HG03095 (cell line): ENCODE data around the gene SPAG7.

Experiments
- ATAC-seq: cut with Tn5 transposase; IDR thresholded peaks from one replicate; pipeline ENCODE4 v1.9.1; 2021; ENCODE audit warnings: moderate library complexity; ENCODE audit not compliant: unreplicated experiment

The SPAG7 gene

DNA sequence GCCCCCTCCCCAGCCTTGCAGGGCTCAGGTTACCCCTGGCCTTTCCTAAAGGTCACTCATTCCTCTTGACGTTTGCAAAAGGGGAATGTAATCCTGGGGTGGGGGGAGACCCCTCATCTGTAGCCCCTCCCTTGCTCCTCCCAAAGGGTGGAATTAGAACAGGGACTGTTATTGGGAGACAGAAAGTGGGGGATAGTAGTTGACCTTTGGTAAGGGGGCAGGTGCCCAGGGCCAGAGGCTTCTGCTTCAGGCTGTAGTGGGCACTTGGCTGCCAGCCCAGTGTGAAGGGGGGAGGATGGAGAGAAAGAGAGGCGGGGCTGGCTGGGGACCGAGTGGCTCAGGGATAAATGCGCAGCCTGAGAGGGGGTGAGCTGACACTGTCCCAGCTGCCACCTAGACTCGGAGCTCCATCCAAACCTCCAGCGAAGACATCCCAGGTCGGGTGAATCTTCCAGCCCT, 16.8 kb downstream of the SPAG7 start, which contains the start of gene ENO3:
Gene ENO3, plus strand, starts transcription at position 374 of the 459 bp plus-strand sequence. CDS start 711 bp downstream, outside the sequence.
- no peak for ATAC-seq

DNA sequence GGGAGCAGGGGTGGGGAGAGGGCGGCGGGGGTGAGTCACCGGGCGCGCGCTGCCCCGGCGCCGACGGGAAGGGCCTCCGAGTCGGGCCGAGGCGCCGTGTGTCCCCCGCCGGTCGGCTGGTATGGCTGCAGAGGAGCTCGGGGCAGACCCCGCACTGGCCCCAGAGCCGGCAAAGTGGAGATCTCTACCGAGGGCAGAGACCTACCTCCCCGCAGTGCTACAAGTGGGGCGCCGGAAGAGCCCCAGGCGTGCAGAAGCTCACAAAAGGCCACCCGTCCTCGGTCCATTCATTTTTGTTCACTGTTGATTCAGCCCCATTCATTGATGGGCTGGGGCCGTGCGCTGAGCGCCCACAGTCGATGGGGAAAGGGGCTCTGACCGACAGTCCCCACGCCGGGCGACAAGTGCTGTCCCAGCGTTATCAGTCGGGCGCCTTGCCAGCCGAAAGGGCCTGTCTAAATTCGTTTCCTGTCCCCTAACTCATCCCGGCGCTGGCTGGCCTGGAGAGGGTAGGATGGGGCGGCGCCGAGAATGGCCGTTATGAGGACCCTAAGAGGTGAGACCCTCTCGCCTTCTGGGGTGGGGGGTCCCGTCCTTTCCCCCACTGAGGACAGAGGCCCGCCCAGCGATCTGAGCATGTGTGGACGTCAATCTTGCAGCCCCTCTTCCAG, 17.4 kb downstream of the SPAG7 start:
- no peak for ATAC-seq

- ATAC-seq, result no peak
Measured at GRCh38 chr17:4949321-4950074, 18.1 kb downstream of the SPAG7 start.

- ATAC-seq, result peak; percentile 32
Measured at GRCh38 chr17:4948931-4949320, 18.7 kb downstream of the SPAG7 start.

DNA sequence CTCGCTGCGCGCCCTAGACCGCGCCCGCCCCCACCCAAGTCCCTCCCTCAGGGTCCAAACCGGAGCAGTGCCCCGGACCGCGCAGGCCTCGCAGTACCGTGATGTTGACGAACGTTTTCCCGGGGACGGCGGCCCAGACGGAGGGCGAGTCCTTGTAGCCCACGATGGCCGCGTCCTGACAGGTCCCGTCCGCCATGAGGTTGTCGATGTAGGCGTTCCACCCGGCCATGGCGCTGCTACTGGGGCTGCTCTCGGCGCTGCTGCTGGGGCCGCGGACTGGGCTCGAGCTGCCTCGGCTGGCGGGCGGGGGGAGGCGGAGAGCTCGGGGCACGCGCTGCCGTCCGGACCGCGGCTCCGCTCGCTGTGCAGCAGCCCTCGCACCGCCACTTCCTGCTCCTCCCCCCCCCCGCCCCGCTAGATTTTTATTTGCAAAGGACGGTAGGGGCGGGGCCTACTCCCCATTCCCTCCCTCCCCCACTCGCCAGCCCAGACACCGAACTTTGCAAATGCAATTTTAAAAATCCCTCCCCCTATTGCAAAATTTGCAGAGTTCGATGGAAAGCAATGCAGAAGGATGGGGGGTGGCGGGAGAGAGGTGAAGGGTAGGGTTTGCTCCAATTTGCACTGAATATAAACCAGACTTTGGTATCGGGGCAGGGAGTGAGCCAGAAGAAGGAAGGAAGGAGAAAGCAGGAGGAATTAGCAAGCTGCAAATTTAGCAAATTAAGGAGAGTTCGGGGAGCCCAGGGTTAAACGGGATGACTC, 19.3 kb downstream of the SPAG7 start, which contains the start of gene PFN1:
Gene PFN1, minus strand, starts transcription at position 365 of the 765 bp plus-strand sequence. Its CDS starts 136 bp downstream, at position 229.
- ATAC-seq, result peak; percentile 14

DNA sequence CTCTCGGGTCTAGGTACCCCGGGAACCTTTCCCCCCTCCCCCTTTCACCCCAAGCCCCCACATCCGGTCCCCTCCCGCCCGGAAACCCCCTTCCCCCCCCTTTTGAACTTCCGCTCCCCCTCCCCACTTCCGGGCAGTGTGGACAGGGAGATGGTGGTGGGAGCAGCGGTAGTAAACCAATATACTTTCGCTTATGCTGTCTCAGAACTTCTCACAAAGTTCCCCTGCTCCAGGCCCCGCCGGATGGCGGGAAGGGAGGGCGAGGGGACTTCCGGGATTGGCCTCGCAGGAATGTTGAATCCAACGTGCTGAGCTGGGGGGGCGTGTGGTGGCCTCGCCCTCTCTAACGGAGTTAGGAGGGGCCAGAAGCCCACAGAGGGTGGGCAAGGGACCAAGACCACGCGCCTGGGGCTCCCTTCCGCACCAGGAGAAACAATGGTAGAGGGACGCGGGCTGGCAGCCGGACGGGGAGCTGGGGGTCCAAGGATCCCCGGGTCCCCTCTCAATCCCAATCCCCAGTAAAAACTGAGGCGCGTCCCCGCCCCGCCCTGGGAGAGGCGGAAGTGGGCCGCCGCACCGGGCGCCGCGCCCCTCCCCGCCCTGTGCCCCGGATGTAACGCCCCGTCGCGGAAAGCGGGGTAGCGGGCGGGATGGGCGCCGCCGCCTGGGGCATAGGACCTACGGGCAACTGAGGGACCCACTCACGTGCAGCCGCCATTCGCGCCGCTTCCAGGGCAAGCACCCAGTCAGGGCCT, 20.0 kb downstream of the SPAG7 start:
- no peak for ATAC-seq

- ATAC-seq, result no peak
Measured at GRCh38 chr17:4947010-4947410, 20.6 kb downstream of the SPAG7 start.

DNA sequence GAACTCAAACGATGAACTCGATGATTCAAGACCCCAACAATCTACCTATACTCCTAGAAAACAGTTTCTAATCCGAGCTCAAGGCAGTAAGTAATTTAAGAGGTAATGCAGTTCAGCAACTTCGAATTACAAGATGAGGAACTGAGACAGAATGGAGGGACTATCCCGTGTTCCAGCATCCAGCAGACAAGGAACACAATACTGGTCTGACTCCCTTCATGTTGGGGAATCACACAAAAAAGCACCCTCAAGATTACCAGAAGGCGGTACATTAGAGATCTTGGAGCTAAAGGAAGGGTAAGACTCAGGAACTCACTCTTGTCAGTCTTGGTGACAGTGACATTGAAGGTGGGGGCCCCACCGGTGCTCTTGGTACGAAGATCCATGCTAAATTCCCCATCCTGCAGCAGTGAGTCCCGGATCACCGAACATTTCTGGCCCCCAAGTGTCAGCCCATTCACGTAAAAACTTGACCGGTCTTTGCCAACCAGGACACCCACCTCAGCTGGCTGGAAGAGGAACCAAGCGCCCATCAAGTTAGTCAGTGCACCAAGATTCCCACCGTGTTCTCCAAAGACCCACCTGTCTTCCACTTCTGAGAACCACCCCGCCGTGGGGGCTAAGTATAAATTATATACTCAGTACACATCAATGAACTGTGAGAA, 21.2 kb downstream of the SPAG7 start:
- ATAC-seq, result no peak

- no peak for ATAC-seq
Measured at GRCh38 chr17:4945944-4946280, 21.7 kb downstream of the SPAG7 start.

- peak; percentile 32 for ATAC-seq
Measured at GRCh38 chr17:4945176-4945943, 22.3 kb downstream of the SPAG7 start.

DNA sequence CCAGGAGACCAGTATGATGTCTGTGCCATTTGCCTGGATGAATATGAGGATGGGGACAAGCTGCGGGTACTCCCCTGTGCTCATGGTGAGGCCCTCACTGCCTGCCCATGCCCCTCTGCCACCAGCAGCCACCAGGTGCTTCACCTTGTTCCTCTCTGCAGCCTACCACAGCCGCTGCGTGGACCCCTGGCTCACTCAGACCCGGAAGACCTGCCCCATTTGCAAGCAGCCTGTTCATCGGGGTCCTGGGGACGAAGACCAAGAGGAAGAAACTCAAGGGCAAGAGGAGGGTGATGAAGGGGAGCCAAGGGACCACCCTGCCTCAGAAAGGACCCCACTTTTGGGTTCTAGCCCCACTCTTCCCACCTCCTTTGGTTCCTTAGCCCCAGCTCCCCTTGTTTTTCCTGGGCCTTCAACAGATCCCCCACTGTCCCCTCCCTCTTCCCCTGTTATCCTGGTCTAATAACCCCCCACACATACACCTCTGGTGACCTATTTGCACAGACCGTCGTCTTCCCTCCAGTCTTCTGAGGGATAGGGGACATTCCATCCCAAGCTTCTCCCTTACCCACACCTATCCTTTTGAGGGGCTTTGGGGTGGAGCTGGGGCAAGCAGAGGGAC, 23.0 kb downstream of the SPAG7 start:
- ATAC-seq, result no peak

GRCh38 chr17:4944163-4944553, 23.5 kb downstream of the SPAG7 start:
- no peak for ATAC-seq

- ATAC-seq, result no peak
Measured at GRCh38 chr17:4942760-4943508, 24.7 kb downstream of the SPAG7 start.

DNA sequence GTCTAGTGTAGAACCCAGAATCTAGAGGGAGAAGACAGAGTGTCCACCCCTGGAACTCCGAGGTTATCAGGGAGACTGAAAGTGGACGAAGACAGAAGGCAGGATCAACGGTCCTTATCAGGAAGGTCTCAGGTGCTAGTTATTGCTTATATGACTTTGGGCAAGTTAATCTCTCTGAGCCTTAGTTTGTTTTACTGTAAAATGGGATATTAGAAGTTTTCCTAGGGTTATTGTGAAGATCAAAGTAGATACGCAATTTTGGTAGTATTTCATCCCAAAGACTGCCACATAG, 26.4 kb downstream of the SPAG7 start:
- no peak for ATAC-seq

- peak; percentile 5 for ATAC-seq
Measured at GRCh38 chr17:4940555-4941318, 26.9 kb downstream of the SPAG7 start.

DNA sequence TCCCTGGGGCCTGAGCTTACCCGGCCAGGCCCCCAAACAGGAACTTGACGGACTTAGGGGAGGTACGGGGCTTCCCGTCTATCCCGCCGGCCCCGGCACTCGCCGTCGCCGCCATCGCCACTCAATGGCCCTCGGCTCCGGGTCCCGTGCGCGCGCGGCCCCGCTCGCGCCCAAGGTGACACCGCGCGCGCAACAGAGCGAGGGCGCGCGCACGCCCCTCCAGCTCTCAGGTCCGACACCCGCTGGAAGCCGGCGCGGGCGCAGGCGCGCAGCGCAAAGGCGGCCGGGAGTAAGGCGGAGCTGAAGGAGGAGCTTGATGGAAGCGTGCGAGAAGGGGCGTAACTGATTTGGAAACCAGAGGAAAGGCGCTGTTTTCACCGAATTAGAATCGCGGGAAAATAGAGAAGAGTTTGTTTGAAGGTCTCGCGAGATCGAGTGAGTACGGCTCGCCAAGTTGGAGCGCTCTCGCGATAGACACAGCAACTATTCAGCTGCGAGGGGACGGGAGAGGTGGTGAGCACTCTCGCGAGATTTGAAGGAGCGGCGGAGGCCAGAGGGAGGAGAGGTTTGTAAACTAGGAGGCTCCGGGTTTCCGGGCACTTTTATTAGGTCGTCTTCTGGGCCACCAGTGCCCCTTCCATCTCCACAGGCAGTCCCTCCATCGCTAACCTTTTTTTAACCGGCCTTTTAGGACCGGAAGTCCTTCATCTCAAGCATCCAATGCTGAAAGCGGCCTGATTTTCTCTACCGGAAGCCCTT, 27.6 kb downstream of the SPAG7 start, which contains the start of the genes RNF167 and SLC25A11:
Gene RNF167, plus strand, starts transcription at position 473 of the 759 bp plus-strand sequence. CDS start 642 bp downstream, outside the sequence.
Gene SLC25A11, minus strand, starts transcription at position 251 of the 759 bp plus-strand sequence. Its CDS starts 136 bp downstream, at position 115.
- peak; percentile 67 for ATAC-seq

GRCh38 chr17:4939546-4939795, 28.1 kb downstream of the SPAG7 start:
- ATAC-seq, result no peak
